ENCODE results near the gene FN3K.

DNA sequence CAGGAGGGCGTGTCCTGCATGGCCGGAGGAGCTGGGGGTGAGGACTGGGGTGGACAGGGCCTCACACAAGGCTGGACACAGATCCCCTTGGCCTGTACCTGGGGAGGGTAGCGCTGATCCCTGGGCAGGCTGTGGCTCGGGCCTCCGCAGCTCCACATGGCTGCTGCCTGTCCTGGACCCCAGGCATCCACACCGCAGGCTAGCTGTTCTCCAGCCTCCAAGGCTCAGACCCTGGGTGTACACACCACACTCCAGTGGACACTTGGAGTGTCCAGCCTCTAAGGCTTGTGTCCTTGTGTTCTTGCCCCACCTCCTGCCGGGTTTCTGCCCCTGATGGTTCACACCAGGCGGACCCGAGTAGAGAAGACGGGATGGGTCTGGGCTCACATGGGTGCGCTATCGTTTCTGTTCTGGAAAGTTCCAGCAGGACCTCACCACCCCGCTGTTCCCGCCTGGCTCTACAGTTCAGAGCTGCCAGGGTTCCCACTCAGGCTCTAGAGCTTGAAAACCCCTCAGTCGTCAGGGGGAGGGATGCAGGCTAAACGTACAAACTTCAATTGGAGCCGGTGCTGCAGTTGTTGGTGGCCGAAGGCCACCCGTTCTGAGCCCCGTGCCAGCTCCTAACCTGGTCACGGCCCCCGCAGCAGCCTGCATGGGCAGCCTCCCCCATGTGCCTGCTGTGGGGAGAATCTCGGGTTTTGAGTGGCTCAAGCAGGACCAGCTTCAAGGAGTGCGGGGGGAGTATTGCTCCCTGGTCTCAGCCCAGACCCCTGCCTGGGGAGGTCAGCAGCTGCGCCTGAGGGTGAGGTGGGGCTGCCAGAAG lies 25.5 kb upstream of the FN3K start:
- TF ChIP-seq KLF1 (tag by site-specific recombination; IDR thresholded peaks at IDR 0.05): no peak
- TF ChIP-seq, protein P1, sequence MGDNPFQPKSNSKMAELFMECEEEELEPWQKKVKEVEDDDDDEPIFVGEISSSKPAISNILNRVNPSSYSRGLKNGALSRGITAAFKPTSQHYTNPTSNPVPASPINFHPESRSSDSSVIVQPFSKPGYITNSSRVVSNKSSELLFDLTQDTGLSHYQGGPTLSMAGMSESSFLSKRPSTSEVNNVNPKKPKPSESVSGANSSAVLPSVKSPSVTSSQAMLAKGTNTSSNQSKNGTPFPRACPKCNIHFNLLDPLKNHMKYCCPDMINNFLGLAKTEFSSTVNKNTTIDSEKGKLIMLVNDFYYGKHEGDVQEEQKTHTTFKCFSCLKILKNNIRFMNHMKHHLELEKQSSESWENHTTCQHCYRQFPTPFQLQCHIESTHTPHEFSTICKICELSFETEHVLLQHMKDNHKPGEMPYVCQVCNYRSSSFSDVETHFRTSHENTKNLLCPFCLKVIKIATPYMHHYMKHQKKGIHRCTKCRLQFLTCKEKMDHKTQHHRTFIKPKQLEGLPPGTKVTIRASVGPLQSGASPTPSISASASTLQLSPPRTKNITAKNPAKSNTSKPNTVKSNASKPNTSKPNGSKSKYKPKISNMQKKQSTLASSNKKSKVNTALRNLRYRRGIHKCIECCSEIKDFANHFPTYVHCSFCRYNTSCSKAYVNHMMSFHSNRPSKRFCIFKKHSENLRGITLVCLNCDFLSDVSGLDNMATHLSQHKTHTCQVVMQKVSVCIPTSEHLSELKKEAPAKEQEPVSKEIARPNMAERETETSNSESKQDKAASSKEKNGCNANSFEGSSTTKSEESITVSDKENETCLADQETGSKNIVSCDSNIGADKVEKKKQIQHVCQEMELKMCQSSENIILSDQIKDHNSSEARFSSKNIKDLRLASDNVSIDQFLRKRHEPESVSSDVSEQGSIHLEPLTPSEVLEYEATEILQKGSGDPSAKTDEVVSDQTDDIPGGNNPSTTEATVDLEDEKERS (tag by site-specific recombination; IDR thresholded peaks at IDR 0.05): no peak
- TF ChIP-seq ZNF629 (tag by site-specific recombination; IDR thresholded peaks at IDR 0.05): no peak
- TF ChIP-seq, protein P2, sequence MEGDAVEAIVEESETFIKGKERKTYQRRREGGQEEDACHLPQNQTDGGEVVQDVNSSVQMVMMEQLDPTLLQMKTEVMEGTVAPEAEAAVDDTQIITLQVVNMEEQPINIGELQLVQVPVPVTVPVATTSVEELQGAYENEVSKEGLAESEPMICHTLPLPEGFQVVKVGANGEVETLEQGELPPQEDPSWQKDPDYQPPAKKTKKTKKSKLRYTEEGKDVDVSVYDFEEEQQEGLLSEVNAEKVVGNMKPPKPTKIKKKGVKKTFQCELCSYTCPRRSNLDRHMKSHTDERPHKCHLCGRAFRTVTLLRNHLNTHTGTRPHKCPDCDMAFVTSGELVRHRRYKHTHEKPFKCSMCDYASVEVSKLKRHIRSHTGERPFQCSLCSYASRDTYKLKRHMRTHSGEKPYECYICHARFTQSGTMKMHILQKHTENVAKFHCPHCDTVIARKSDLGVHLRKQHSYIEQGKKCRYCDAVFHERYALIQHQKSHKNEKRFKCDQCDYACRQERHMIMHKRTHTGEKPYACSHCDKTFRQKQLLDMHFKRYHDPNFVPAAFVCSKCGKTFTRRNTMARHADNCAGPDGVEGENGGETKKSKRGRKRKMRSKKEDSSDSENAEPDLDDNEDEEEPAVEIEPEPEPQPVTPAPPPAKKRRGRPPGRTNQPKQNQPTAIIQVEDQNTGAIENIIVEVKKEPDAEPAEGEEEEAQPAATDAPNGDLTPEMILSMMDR (tag by site-specific recombination; IDR thresholded peaks at IDR 0.05): no peak
- TF ChIP-seq ZNF175 (tag by site-specific recombination; IDR thresholded peaks at IDR 0.05): no peak
- TF ChIP-seq, protein P3, sequence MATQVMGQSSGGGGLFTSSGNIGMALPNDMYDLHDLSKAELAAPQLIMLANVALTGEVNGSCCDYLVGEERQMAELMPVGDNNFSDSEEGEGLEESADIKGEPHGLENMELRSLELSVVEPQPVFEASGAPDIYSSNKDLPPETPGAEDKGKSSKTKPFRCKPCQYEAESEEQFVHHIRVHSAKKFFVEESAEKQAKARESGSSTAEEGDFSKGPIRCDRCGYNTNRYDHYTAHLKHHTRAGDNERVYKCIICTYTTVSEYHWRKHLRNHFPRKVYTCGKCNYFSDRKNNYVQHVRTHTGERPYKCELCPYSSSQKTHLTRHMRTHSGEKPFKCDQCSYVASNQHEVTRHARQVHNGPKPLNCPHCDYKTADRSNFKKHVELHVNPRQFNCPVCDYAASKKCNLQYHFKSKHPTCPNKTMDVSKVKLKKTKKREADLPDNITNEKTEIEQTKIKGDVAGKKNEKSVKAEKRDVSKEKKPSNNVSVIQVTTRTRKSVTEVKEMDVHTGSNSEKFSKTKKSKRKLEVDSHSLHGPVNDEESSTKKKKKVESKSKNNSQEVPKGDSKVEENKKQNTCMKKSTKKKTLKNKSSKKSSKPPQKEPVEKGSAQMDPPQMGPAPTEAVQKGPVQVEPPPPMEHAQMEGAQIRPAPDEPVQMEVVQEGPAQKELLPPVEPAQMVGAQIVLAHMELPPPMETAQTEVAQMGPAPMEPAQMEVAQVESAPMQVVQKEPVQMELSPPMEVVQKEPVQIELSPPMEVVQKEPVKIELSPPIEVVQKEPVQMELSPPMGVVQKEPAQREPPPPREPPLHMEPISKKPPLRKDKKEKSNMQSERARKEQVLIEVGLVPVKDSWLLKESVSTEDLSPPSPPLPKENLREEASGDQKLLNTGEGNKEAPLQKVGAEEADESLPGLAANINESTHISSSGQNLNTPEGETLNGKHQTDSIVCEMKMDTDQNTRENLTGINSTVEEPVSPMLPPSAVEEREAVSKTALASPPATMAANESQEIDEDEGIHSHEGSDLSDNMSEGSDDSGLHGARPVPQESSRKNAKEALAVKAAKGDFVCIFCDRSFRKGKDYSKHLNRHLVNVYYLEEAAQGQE (tag by site-specific recombination; IDR thresholded peaks at IDR 0.05): no peak
- no peak for TF ChIP-seq ZNF274 (IDR thresholded peaks at IDR 0.05; ENCODE audit: low read length)
- TF ChIP-seq ZNF274 (tag by site-specific recombination; IDR thresholded peaks at IDR 0.05; ENCODE audit: borderline replicate concordance): no peak
- no peak for TF ChIP-seq YY2 (tag by site-specific recombination; IDR thresholded peaks at IDR 0.05)
- no peak for TF ChIP-seq ZNF302 (tag by site-specific recombination; IDR thresholded peaks at IDR 0.05; ENCODE audit: low read depth)

Data from HEK293 (cell line).